Measurements from ENCODE around the gene TFAP2B. TPM values are rescaled to one million over a fixed set of nuclear protein-coding genes. Genes with fewer than 3 reads are reported as not detected.

The TFAP2B gene
- total RNA-seq, 1 donor from 2014 or later: not detected

GRCh38 chr6:50843842-50844241 lies 25.2 kb downstream of the TFAP2B start:
- H3K4me3 Mint-ChIP-seq: no peak overlapping the region
- Histone ChIP-seq H3K36me3 (no peaks in the 10 kb centered on the region), H3K27me3 (peaks cover 100% of the 10 kb centered on the region), H3K4me2 (peak overlapping the region; percentile 28), H2AFZ (replicated peaks) (no peak overlapping the region), H3K79me2 (ENCODE audit: low read depth) (no peaks in the 10 kb centered on the region), H3K4me1 (peaks cover 28% of the 10 kb centered on the region), H3K27ac (no peak overlapping the region), H3K9ac (no peak overlapping the region), H3K9me3 (ENCODE audit: low read depth) (no peaks in the 10 kb centered on the region), H3F3A (ENCODE audit: low read depth) (peaks cover 29% of the 10 kb centered on the region), H3K4me3 (no peak overlapping the region), H4K20me1 (ENCODE audit: low read depth) (peaks cover 100% of the 10 kb centered on the region)
- no peak overlapping the region for H3K27ac Mint-ChIP-seq
- TF ChIP-seq CTCF (IDR thresholded peaks at IDR 0.05) (peak; percentile 24), EZH2 (IDR thresholded peaks at IDR 0.05) (no peak)
- H3K4me1 Mint-ChIP-seq: peaks cover 35% of the 10 kb centered on the region
- peaks cover 2% of the 10 kb centered on the region for H3K9me3 Mint-ChIP-seq
- peak; percentile 92 for DNase-seq (ENCODE audit: low spot score)
- peaks cover 96% of the 10 kb centered on the region for H3K27me3 Mint-ChIP-seq (ENCODE audit: insufficient read depth, low read depth)
- H3K36me3 Mint-ChIP-seq: no peaks in the 10 kb centered on the region

- peak; percentile 28 for TF ChIP-seq EZH2phosphoT487 (IDR thresholded peaks at IDR 0.05)
- TF ChIP-seq EZH2 (IDR thresholded peaks at IDR 0.05): peak; percentile 64
- TF ChIP-seq CTCF (IDR thresholded peaks at IDR 0.05): no peak
- Mint-ChIP-seq H3K4me1 (peaks cover 47% of the 10 kb centered on the region), H3K27ac (no peak overlapping the region), H3K27me3 (ENCODE audit: insufficient read depth, low read depth) (peaks cover 95% of the 10 kb centered on the region), H3K9me3 (peaks cover 2% of the 10 kb centered on the region), H3K4me3 (peak overlapping the region; percentile 73), H3K36me3 (no peaks in the 10 kb centered on the region)
- Histone ChIP-seq H2AFZ (replicated peaks) (peak overlapping the region; percentile 12), H3K36me3 (no peaks in the 10 kb centered on the region), H3K4me3 (peak overlapping the region; percentile 31), H3K4me1 (peaks cover 43% of the 10 kb centered on the region), H3F3A (ENCODE audit: low read depth) (peaks cover 27% of the 10 kb centered on the region), H3K27me3 (peaks cover 100% of the 10 kb centered on the region), H3K27ac (no peak overlapping the region), H3K9ac (no peak overlapping the region), H3K4me2 (peak overlapping the region; percentile 74), H4K20me1 (ENCODE audit: low read depth) (peaks cover 100% of the 10 kb centered on the region), H3K79me2 (ENCODE audit: low read depth) (no peaks in the 10 kb centered on the region), H3K9me3 (ENCODE audit: low read depth) (no peaks in the 10 kb centered on the region)
- peak; percentile 67 for DNase-seq (ENCODE audit: low spot score)
These were observed 26.9 kb downstream of the TFAP2B start for GRCh38 chr6:50845499-50846143.

GRCh38 chr6:50846144-50846851 lies 27.6 kb downstream of the TFAP2B start:
- H3K4me1 Mint-ChIP-seq: peaks cover 51% of the 10 kb centered on the region
- Histone ChIP-seq H4K20me1 (ENCODE audit: low read depth) (peaks cover 100% of the 10 kb centered on the region), H3F3A (ENCODE audit: low read depth) (peaks cover 33% of the 10 kb centered on the region), H3K4me3 (peak overlapping the region; percentile 31), H3K4me1 (peaks cover 50% of the 10 kb centered on the region), H3K27ac (no peak overlapping the region), H3K27me3 (peaks cover 100% of the 10 kb centered on the region), H3K36me3 (no peaks in the 10 kb centered on the region), H3K9ac (no peak overlapping the region), H3K4me2 (peak overlapping the region; percentile 74), H2AFZ (replicated peaks) (no peak overlapping the region), H3K9me3 (ENCODE audit: low read depth) (no peaks in the 10 kb centered on the region), H3K79me2 (ENCODE audit: low read depth) (no peaks in the 10 kb centered on the region)
- peaks cover 2% of the 10 kb centered on the region for H3K9me3 Mint-ChIP-seq
- H3K4me3 Mint-ChIP-seq: no peak overlapping the region
- DNase-seq (ENCODE audit: low spot score): no peak
- no peak overlapping the region for H3K27ac Mint-ChIP-seq
- H3K36me3 Mint-ChIP-seq: no peaks in the 10 kb centered on the region
- TF ChIP-seq EZH2phosphoT487 (IDR thresholded peaks at IDR 0.05) (peak; percentile 12), EZH2 (IDR thresholded peaks at IDR 0.05) (no peak), CTCF (IDR thresholded peaks at IDR 0.05) (no peak)
- peaks cover 95% of the 10 kb centered on the region for H3K27me3 Mint-ChIP-seq (ENCODE audit: insufficient read depth, low read depth)

Measured in neural progenitor cell (in vitro differentiated cells).